Prostate gland (tissue), 2 donors: ENCODE results near the gene NTRK2.

Experiments used
- POLR2A ChIP-seq: fragments of 450-650 bp; IDR thresholded peaks from one replicate; pipeline ENCODE4 v1.6.1; 2016; ENCODE audit warnings: antibody characterized with exemption, mild to moderate bottlenecking
- TF ChIP-seq, protein P1 (sequence below), 4 experiments: fragments of 200-600 bp in 2 of 4; fragments of 450-650 bp in 2 of 4; sonication (generic) in 2 of 4; IDR thresholded peaks; 1 replicate in 3 of 4; 2 replicates in 1 of 4; pipeline ENCODE4 v1.5.1; 2016 to 2019; ENCODE audit warnings: antibody characterized with exemption in 4 of 4, mild to moderate bottlenecking in 2 of 4, moderate library complexity in 2 of 4

GRCh38 chr9:84736536-84736935 lies 67.0 kb downstream of the NTRK2 start:
- TF ChIP-seq POLR2A, result no peak
- TF ChIP-seq, protein P1, sequence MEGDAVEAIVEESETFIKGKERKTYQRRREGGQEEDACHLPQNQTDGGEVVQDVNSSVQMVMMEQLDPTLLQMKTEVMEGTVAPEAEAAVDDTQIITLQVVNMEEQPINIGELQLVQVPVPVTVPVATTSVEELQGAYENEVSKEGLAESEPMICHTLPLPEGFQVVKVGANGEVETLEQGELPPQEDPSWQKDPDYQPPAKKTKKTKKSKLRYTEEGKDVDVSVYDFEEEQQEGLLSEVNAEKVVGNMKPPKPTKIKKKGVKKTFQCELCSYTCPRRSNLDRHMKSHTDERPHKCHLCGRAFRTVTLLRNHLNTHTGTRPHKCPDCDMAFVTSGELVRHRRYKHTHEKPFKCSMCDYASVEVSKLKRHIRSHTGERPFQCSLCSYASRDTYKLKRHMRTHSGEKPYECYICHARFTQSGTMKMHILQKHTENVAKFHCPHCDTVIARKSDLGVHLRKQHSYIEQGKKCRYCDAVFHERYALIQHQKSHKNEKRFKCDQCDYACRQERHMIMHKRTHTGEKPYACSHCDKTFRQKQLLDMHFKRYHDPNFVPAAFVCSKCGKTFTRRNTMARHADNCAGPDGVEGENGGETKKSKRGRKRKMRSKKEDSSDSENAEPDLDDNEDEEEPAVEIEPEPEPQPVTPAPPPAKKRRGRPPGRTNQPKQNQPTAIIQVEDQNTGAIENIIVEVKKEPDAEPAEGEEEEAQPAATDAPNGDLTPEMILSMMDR (IDR thresholded peaks at IDR 0.05), result no peak
